Liver (tissue), 9 donors: ENCODE results near the gene JAM2. TPM values are rescaled to one million over a fixed set of nuclear protein-coding genes. Genes with fewer than 3 reads are reported as not detected.

Experiments used
- DNase-seq: peaks from one replicate; pipeline ENCODE4 v3.0.0-alpha.2; 2017; ENCODE audit warnings: low spot score
- H3K27ac ChIP-seq, 2 donors: one replicate each; pipeline ENCODE4 v1.7.0; 2013; ENCODE audit warnings: inconsistent platforms in 2 of 2, low read length in 2 of 2, control low read depth in 1 of 2, low read depth in 1 of 2, mild to moderate bottlenecking in 1 of 2
- H3K27me3 ChIP-seq, 4 donors: one replicate each; pipeline versions ENCODE4 v1.6.1 to v1.7.0; 2013; ENCODE audit warnings: low read length in 3 of 4, inconsistent platforms in 1 of 4, mild to moderate bottlenecking in 1 of 4, moderate library complexity in 1 of 4; ENCODE audit not compliant: control insufficient read depth in 4 of 4, insufficient read depth in 4 of 4
- H3K36me3 ChIP-seq, 4 donors: one replicate each; pipeline versions ENCODE4 v1.6.1 to v1.7.0; 2013; ENCODE audit warnings: low read length in 3 of 4, mild to moderate bottlenecking in 3 of 4, low read depth in 1 of 4, moderate library complexity in 1 of 4; ENCODE audit not compliant: control insufficient read depth in 4 of 4, insufficient read depth in 3 of 4
- H3K4me1 ChIP-seq, 4 donors: one replicate each; pipeline versions ENCODE4 v1.6.1 to v1.7.0; 2013; ENCODE audit warnings: low read length in 3 of 4, mild to moderate bottlenecking in 3 of 4, moderate library complexity in 1 of 4; ENCODE audit not compliant: control insufficient read depth in 4 of 4, insufficient read depth in 4 of 4
- H3K4me3 ChIP-seq, 3 donors: one replicate each; pipeline versions ENCODE4 v1.6.1 to v1.7.0; 2013; ENCODE audit warnings: low read length in 3 of 3, control low read depth in 1 of 3, low read depth in 1 of 3, mild to moderate bottlenecking in 1 of 3
- H3K9ac ChIP-seq, 2 donors: one replicate each; pipeline ENCODE4 v1.7.0; 2013; ENCODE audit warnings: low read length in 2 of 2, mild to moderate bottlenecking in 2 of 2, moderate library complexity in 2 of 2, control low read depth in 1 of 2, low read depth in 1 of 2
- H3K9me3 ChIP-seq, 4 donors: one replicate each; pipeline versions ENCODE4 v1.6.1 to v1.7.0; 2013; ENCODE audit warnings: low read length in 3 of 4; ENCODE audit not compliant: control insufficient read depth in 4 of 4
- EGR1 ChIP-seq, 2 donors: IDR thresholded peaks; 2 replicates each; pipeline ENCODE4 v1.6.1; 2016 to 2018; ENCODE audit warnings: antibody characterized with exemption in 2 of 2, low read depth in 2 of 2
- FOXA1 ChIP-seq: IDR thresholded peaks from 2 replicates; pipeline ENCODE4 v1.6.1; 2016; ENCODE audit warnings: antibody characterized with exemption
- FOXA2 ChIP-seq: IDR thresholded peaks from 2 replicates; pipeline ENCODE4 v1.6.1; 2016; ENCODE audit warnings: antibody characterized with exemption
- GABPA ChIP-seq, 2 donors: IDR thresholded peaks in 1 of 2; conservative IDR thresholded peaks in 1 of 2; 2 replicates each; pipeline ENCODE4 v1.6.1; 2016; ENCODE audit warnings: antibody characterized with exemption in 2 of 2, mild to moderate bottlenecking in 1 of 2, moderate library complexity in 1 of 2
- HNF4A ChIP-seq, 2 donors: conservative IDR thresholded peaks; 2 replicates each; pipeline ENCODE4 v1.6.1; 2016; ENCODE audit warnings: antibody characterized with exemption in 2 of 2, mild to moderate bottlenecking in 2 of 2
- HNF4G ChIP-seq: IDR thresholded peaks from 2 replicates; pipeline ENCODE4 v1.6.1; 2016; ENCODE audit warnings: antibody characterized with exemption
- NR2F2 ChIP-seq: IDR thresholded peaks from 2 replicates; pipeline ENCODE4 v1.6.1; 2016; ENCODE audit warnings: antibody characterized with exemption
- RAD21 ChIP-seq, 2 donors: IDR thresholded peaks; 2 replicates each; pipeline ENCODE4 v1.6.1; 2016; ENCODE audit warnings: antibody characterized with exemption in 2 of 2, mild to moderate bottlenecking in 2 of 2
- RXRA ChIP-seq, 2 donors: IDR thresholded peaks; 2 replicates each; pipeline ENCODE4 v1.6.1; 2017 to 2018; ENCODE audit warnings: antibody characterized with exemption in 2 of 2, mild to moderate bottlenecking in 1 of 2
- SP1 ChIP-seq: IDR thresholded peaks from 2 replicates; pipeline ENCODE4 v1.6.1; 2018; ENCODE audit warnings: antibody characterized with exemption, mild to moderate bottlenecking
- TAF1 ChIP-seq: conservative IDR thresholded peaks from 2 replicates; pipeline ENCODE4 v1.6.1; 2016; ENCODE audit warnings: antibody characterized with exemption, mild to moderate bottlenecking
- YY1 ChIP-seq: IDR thresholded peaks from 2 replicates; pipeline ENCODE4 v1.6.1; 2016; ENCODE audit warnings: antibody characterized with exemption, mild to moderate bottlenecking
- WGBS: extraction: QIAGEN DNeasy Blood & Tissue Kit; methylation state at CpG from one replicate; pipeline ENCODE4 v1.1.7; 2013; 5-methylcytosine and 5-hydroxymethylcytosine counted together
- polyA plus RNA-seq, 2 donors: library from polyadenylated mRNA; stranded (reverse) in 1 of 2; unstranded in 1 of 2; fragments of 200-250 nt in 1 of 2; fragments of >200 nt in 1 of 2; fragmentation: Nextera tagmentation in 1 of 2; extraction: Ambion mirVana in 1 of 2; gene quantifications; one replicate each; pipeline versions ENCODE4 v1.2.1 to v1.2.3, GENCODE V29; 2013 to 2015
- total RNA-seq, 2 donors: library from RNA; depleted of rRNA; stranded (reverse); fragments of >200 nt; gene quantifications; one replicate each; pipeline ENCODE4 v1.2.3, GENCODE V29; 2014
- TF ChIP-seq, protein P1 (sequence below): IDR thresholded peaks from 2 replicates; pipeline ENCODE4 v1.6.1; 2016; ENCODE audit warnings: antibody characterized with exemption
- TF ChIP-seq, protein P2 (sequence below): IDR thresholded peaks from 2 replicates; pipeline ENCODE4 v1.6.1; 2016; ENCODE audit warnings: antibody characterized with exemption
- TF ChIP-seq, protein P3 (sequence below): fragments of 150-350 bp; IDR thresholded peaks from 2 replicates; pipeline ENCODE4 v1.5.1; 2017; ENCODE audit warnings: improper control_type of control experiment, low read depth, low read length; ENCODE audit not compliant: missing input control
- TF ChIP-seq, protein P4 (sequence below): IDR thresholded peaks from 2 replicates; pipeline ENCODE4 v1.6.1; 2016; ENCODE audit warnings: antibody characterized with exemption
- TF ChIP-seq, protein P5 (sequence below): IDR thresholded peaks from 2 replicates; pipeline ENCODE4 v1.6.1; 2016; ENCODE audit warnings: antibody characterized with exemption, mild to moderate bottlenecking
- donor health status: healthy.
- donor health status: healthy.
- donor health status: healthy.
- donor health status: healthy.
- donor health status: healthy.

The JAM2 gene
- total and polyA plus RNA-seq, 4 donors, result 0.89 to 2.0 (median 1.3) TPM

DNA sequence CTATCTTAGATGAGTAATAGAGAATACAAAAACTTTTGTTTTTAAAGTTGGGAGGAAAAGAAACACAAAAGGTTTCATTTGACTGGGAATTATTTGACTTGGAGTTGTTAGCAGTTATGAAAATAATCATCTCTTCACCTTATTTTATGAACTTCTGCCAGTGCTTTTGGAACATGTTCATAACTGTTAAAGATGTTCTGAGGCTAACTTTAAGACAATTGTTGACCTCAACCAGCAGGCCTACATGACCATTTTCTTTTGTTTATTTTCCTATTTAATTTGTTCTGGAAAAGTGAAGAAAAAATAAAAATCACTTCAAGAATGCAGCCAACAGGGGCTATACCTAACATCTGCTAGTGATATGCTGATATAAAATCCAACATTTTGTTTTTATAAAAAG lies 37.4 kb downstream of the JAM2 start:
- H3K4me3 ChIP-seq, result no peak overlapping the region
- no peaks in the 10 kb centered on the region for H3K36me3 ChIP-seq
- TF ChIP-seq HNF4A (conservative IDR thresholded peaks at IDR 0.05) (no peak), SP1 (no peak), FOXA2 (no peak), TAF1 (no peak), GABPA (IDR thresholded peaks at IDR 0.05 in 1 of 2, conservative IDR thresholded peaks at IDR 0.05 in 1 of 2) (no peak), RXRA (IDR thresholded peaks at IDR 0.05) (no peak), NR2F2 (no peak)
- TF ChIP-seq, protein P1, sequence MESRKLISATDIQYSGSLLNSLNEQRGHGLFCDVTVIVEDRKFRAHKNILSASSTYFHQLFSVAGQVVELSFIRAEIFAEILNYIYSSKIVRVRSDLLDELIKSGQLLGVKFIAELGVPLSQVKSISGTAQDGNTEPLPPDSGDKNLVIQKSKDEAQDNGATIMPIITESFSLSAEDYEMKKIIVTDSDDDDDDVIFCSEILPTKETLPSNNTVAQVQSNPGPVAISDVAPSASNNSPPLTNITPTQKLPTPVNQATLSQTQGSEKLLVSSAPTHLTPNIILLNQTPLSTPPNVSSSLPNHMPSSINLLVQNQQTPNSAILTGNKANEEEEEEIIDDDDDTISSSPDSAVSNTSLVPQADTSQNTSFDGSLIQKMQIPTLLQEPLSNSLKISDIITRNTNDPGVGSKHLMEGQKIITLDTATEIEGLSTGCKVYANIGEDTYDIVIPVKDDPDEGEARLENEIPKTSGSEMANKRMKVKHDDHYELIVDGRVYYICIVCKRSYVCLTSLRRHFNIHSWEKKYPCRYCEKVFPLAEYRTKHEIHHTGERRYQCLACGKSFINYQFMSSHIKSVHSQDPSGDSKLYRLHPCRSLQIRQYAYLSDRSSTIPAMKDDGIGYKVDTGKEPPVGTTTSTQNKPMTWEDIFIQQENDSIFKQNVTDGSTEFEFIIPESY, result no peak
- H3K27ac ChIP-seq, result no peak overlapping the region
- no peak for DNase-seq
- no peaks in the 10 kb centered on the region for H3K27me3 ChIP-seq
- no peak overlapping the region for H3K9ac ChIP-seq
- no peaks in the 10 kb centered on the region for H3K9me3 ChIP-seq
- no peaks in the 10 kb centered on the region for H3K4me1 ChIP-seq

DNA sequence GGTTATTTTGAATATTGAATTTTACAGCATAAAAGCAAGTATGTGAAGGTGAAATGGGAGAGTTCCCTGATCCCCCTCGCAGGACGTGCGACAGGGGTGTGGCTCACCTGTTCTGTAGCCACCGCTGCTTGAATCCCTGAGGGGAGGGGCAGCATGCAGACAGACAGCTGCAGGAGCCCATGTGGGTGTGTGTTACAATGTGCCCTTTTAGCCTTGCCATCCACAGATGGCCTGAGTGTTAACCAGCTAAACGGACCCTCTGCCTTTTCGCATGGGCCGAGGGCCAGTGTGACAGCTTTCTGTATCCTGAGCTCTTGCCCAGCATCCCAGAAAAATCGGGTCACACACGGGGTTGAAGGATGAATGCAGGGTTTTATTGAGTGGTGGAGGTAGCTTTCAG lies 43.3 kb downstream of the JAM2 start:
- no peaks in the 10 kb centered on the region for H3K9me3 ChIP-seq
- no peak overlapping the region for H3K27ac ChIP-seq
- H3K36me3 ChIP-seq, result no peaks in the 10 kb centered on the region
- H3K4me1 ChIP-seq, result no peaks in the 10 kb centered on the region
- no peak overlapping the region for H3K9ac ChIP-seq
- H3K27me3 ChIP-seq, result no peaks in the 10 kb centered on the region
- 57% methylated on average over 9 of the region's 9 CpGs for WGBS
- DNase-seq, result no peak
- TF ChIP-seq FOXA2, result no peak
- TF ChIP-seq, protein P2, sequence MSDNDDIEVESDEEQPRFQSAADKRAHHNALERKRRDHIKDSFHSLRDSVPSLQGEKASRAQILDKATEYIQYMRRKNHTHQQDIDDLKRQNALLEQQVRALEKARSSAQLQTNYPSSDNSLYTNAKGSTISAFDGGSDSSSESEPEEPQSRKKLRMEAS, result no peak
- no peak for TF ChIP-seq RAD21 (IDR thresholded peaks at IDR 0.05)
- TF ChIP-seq TAF1, result no peak
- no peak for TF ChIP-seq NR2F2
- TF ChIP-seq HNF4G, result no peak
- TF ChIP-seq, protein P1, result no peak
- H3K4me3 ChIP-seq, result no peak overlapping the region

DNA sequence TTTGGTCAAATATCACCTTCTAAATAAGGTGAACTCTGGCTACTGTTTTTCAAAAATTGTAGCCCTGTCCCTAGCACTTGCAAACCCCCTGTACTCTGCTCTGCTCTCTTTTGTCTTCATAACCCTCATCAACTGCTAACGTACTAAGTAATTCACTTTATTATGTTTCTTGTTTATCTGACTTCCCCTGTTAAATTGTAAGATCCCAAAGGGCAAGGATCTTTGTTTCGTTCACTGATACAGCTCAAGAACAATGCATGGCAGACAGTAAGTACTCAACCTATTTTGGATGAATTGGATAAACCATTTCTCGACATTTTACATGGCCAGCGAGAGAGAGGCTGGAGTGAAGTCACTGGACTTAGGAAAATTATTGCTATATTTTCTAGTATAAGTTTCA lies 48.7 kb downstream of the JAM2 start:
- DNase-seq, result no peak
- H3K9me3 ChIP-seq, result no peaks in the 10 kb centered on the region
- H3K4me1 ChIP-seq, result no peaks in the 10 kb centered on the region
- no peaks in the 10 kb centered on the region for H3K36me3 ChIP-seq
- no peak overlapping the region for H3K4me3 ChIP-seq
- TF ChIP-seq HNF4G (no peak), HNF4A (conservative IDR thresholded peaks at IDR 0.05) (no peak), SP1 (no peak), YY1 (no peak), FOXA1 (no peak), RXRA (IDR thresholded peaks at IDR 0.05) (no peak), EGR1 (IDR thresholded peaks at IDR 0.05; ENCODE audit: low read depth in 2 of 2) (no peak), NR2F2 (no peak), TAF1 (no peak), GABPA (IDR thresholded peaks at IDR 0.05 in 1 of 2, conservative IDR thresholded peaks at IDR 0.05 in 1 of 2) (no peak), RAD21 (IDR thresholded peaks at IDR 0.05) (no peak)
- TF ChIP-seq, protein P2, result no peak
- TF ChIP-seq, protein P3, sequence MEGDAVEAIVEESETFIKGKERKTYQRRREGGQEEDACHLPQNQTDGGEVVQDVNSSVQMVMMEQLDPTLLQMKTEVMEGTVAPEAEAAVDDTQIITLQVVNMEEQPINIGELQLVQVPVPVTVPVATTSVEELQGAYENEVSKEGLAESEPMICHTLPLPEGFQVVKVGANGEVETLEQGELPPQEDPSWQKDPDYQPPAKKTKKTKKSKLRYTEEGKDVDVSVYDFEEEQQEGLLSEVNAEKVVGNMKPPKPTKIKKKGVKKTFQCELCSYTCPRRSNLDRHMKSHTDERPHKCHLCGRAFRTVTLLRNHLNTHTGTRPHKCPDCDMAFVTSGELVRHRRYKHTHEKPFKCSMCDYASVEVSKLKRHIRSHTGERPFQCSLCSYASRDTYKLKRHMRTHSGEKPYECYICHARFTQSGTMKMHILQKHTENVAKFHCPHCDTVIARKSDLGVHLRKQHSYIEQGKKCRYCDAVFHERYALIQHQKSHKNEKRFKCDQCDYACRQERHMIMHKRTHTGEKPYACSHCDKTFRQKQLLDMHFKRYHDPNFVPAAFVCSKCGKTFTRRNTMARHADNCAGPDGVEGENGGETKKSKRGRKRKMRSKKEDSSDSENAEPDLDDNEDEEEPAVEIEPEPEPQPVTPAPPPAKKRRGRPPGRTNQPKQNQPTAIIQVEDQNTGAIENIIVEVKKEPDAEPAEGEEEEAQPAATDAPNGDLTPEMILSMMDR, result no peak
- TF ChIP-seq, protein P4, sequence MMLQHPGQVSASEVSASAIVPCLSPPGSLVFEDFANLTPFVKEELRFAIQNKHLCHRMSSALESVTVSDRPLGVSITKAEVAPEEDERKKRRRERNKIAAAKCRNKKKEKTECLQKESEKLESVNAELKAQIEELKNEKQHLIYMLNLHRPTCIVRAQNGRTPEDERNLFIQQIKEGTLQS, result no peak
- TF ChIP-seq, protein P5, sequence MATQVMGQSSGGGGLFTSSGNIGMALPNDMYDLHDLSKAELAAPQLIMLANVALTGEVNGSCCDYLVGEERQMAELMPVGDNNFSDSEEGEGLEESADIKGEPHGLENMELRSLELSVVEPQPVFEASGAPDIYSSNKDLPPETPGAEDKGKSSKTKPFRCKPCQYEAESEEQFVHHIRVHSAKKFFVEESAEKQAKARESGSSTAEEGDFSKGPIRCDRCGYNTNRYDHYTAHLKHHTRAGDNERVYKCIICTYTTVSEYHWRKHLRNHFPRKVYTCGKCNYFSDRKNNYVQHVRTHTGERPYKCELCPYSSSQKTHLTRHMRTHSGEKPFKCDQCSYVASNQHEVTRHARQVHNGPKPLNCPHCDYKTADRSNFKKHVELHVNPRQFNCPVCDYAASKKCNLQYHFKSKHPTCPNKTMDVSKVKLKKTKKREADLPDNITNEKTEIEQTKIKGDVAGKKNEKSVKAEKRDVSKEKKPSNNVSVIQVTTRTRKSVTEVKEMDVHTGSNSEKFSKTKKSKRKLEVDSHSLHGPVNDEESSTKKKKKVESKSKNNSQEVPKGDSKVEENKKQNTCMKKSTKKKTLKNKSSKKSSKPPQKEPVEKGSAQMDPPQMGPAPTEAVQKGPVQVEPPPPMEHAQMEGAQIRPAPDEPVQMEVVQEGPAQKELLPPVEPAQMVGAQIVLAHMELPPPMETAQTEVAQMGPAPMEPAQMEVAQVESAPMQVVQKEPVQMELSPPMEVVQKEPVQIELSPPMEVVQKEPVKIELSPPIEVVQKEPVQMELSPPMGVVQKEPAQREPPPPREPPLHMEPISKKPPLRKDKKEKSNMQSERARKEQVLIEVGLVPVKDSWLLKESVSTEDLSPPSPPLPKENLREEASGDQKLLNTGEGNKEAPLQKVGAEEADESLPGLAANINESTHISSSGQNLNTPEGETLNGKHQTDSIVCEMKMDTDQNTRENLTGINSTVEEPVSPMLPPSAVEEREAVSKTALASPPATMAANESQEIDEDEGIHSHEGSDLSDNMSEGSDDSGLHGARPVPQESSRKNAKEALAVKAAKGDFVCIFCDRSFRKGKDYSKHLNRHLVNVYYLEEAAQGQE, result no peak
- H3K9ac ChIP-seq, result no peak overlapping the region
- no peaks in the 10 kb centered on the region for H3K27me3 ChIP-seq
- H3K27ac ChIP-seq, result peak overlapping the region in 1 of 2 donors; percentile 19
- 86% methylated on average over 4 of the region's 4 CpGs for WGBS
